HG02798 (cell line): ENCODE measurements around the gene CYLC2.

Experiments
- ATAC-seq: cut with Tn5 transposase; IDR thresholded peaks from one replicate; pipeline ENCODE4 v1.9.1; 2021; ENCODE audit warnings: mild to moderate bottlenecking; ENCODE audit not compliant: unreplicated experiment, poor library complexity

CYLC2 gene

GRCh38 chr9:102995033-102995432 lies at the start of gene CYLC2:
Gene CYLC2, plus strand, starts transcription at chr9:102995333. Its CDS starts 48 bp downstream, at chr9:102995381.
- ATAC-seq = no peak

- ATAC-seq = no peak
Measured at GRCh38 chr9:102950346-102950745, 44.8 kb upstream of the CYLC2 start.

GRCh38 chr9:102966999-102967398 lies 28.1 kb upstream of the CYLC2 start:
- no peak for ATAC-seq

- ATAC-seq = no peak
Measured at GRCh38 chr9:102967979-102968378, 27.2 kb upstream of the CYLC2 start.

GRCh38 chr9:102972780-102973179 lies 22.4 kb upstream of the CYLC2 start:
- ATAC-seq = no peak

GRCh38 chr9:102974530-102974929 lies 20.6 kb upstream of the CYLC2 start:
- ATAC-seq = no peak

- no peak for ATAC-seq
Measured at GRCh38 chr9:102975251-102975650, 19.9 kb upstream of the CYLC2 start.

- no peak for ATAC-seq
Measured at GRCh38 chr9:102985162-102985895, 9.8 kb upstream of the CYLC2 start.

GRCh38 chr9:102986425-102986824 lies 8.7 kb upstream of the CYLC2 start:
- no peak for ATAC-seq

GRCh38 chr9:103003689-103004088 lies 8.6 kb downstream of the CYLC2 start:
- ATAC-seq = no peak

GRCh38 chr9:103014242-103014641 lies 19.1 kb downstream of the CYLC2 start:
- no peak for ATAC-seq

- no peak for ATAC-seq
Measured at GRCh38 chr9:103025796-103026195, 30.7 kb downstream of the CYLC2 start.

GRCh38 chr9:103037508-103038477 lies 42.7 kb downstream of the CYLC2 start:
- ATAC-seq = no peak

GRCh38 chr9:103041961-103042360 lies 46.8 kb downstream of the CYLC2 start:
- ATAC-seq = no peak
